Measurements from ENCODE around the gene ZNF507.
"Not testable (repeated sequence)": the region's sequence is repeated elsewhere in the genome, so short reads cannot be mapped to it uniquely, and the experiment has no call there.

Gene ZNF507

DNA sequence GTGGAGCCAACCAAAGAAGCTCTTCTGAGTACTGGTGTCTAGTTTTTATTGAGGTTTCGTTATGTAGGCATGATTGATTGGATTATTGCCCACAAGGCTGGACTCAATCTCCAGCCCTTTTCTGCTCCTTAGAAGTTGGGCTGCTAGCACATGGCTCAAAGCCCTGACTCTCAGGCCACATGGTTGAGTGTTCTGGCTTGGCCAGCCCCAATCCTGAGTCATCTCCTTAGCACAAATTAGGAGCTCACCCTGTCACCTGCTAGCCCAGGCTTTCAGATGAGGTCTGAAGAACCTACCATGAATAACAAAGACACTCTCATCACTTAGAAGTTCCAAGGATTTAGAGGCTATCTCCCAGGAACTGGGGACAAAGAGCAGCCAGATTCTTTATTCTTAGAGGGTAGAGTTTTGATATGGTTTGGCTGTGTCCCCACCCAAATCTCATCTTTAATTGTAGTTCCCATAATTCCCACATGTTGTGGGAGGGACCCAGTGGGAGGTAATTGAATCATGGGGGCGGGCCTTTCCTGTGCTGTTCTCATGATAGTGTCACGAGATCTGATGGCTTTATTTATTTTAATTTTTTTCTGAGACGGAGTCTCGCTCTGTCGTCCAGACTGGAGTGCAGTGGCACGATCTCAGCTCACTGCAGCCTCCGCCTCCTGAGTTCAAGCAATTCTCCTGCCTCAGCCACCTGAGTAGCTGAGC lies 71.5 kb downstream of the ZNF507 start:
- no peak for DNase-seq

- no peak for DNase-seq
These were observed 72.7 kb downstream of the ZNF507 start for GRCh38 chr19:32418155-32418554.

- no peak for DNase-seq
These were observed 76.4 kb downstream of the ZNF507 start for GRCh38 chr19:32421589-32422361.

DNA sequence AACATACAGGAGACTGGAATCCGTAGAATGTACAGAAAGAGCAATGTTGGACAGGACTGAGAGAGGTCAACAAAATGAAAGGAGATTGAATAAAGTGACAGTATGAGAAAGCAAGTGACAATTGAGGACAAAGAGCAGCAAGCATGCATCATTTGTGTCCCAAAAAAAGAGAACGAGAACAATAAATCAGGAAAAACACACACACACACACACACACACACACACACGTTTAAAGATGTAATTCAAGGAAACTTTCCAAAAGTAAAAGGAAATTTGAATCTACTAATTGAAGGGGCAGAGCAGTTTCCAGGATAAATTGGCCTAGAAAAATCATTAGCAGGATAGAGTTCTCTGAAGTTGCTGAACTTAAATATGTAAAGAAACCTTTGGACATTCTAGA lies 77.0 kb downstream of the ZNF507 start:
- no peak for DNase-seq

DNA sequence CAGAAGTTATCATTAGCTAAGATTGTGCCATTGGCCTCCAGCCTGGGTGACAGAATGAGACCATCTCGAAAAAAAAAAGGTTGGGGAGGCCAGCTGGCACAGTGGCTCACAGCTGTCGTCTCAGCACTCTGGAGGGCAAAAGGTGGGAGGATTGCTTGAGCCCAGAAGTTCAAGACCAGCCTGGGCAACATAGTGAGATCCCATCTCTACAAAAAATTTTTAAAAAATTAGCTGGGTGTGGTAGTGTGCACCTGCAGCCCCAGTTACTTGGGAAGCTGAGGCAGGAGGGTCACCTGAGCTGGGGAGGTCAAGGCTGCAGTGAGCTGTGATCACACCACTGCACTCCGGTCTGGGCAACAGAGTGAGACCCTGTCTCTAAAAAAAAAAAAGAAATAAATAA lies 78.5 kb downstream of the ZNF507 start:
- DNase-seq, result not testable (repeated sequence)

- DNase-seq, result no peak
These were observed 82.1 kb downstream of the ZNF507 start for GRCh38 chr19:32427536-32427935.

DNA sequence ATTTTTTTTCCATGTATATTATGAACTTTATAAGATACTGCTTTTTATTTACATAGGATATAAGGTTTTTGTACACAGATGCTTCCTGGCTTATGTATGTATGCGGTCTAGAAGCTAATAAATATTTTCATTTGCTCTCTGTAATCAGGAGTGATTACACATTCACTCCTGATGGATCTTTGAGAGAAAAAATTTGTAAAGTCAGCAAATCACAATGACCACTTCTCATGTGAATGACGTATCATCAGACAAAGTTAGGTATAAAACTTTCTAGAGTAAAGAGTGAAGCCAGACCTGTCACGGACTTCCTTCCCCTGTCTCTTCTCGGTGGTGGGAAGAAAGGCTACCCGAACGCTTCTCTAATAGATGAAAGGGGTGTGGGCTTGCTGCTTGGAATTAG lies 91.3 kb downstream of the ZNF507 start:
- no peak for DNase-seq

DNA sequence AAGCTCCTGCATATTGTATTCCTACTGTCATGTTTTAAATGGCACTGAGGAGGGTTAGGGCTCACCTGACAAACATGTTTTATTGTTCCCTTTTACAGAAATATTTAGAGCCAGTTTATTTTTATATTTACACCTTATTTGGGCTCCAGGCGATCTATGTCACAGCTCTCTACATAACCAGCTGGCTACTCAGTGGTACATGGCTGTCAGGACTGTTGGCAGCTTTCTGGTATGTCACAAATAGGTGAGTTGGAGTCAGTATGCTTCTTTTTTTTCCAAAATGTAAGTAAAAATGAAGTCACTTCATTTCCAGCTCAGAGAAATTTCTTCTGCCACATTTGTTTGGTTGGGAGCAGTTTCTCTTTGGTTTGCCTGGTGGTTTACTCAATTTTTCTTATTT lies 91.7 kb downstream of the ZNF507 start:
- no peak for DNase-seq
